CD8-positive, alpha-beta memory T cell (primary cell): ENCODE data around the gene IL11RA. TPM values are rescaled to one million over a fixed set of nuclear protein-coding genes. Genes with fewer than 3 reads are reported as not detected.
A peak's percentile ranks its signal among the peaks of the same experiment; 100 is the strongest.

Experiments used
- CTCF ChIA-PET: fragments of 350-600 bp; sonication (Branson Sonifier 250); formaldehyde crosslinking; loops from one replicate; lab custom pipeline; 2021; ENCODE audit warnings: antibody characterized with exemption; lab: Charles Lee
- POLR2A ChIA-PET: fragments of 350-600 bp; sonication (Branson Sonifier 250); formaldehyde crosslinking; loops from one replicate; lab custom pipeline; 2021; ENCODE audit warnings: antibody characterized with exemption; lab: Charles Lee
- DNase-seq, 5 donors: peaks; one replicate each; pipeline versions ENCODE4 v3.0.0 to v3.0.0-alpha.2; 2020 to 2022; ENCODE audit warnings: mixed read lengths in 1 of 5
- H3K27ac ChIP-seq: one replicate; pipeline ENCODE4 v1.7.0; 2013; ENCODE audit warnings: low read depth, mild to moderate bottlenecking, low read length, moderate library complexity
- H3K27me3 ChIP-seq: 2 replicates; pipeline ENCODE4 v1.7.0; 2013; ENCODE audit warnings: low read length, mild to moderate bottlenecking; ENCODE audit not compliant: insufficient read depth, poor library complexity, severe bottlenecking
- H3K36me3 ChIP-seq: 2 replicates; pipeline ENCODE4 v1.7.0; 2013; ENCODE audit warnings: mild to moderate bottlenecking, low read length, moderate library complexity; ENCODE audit not compliant: insufficient read depth
- H3K4me1 ChIP-seq: 2 replicates; pipeline ENCODE4 v1.7.0; 2013; ENCODE audit warnings: mild to moderate bottlenecking, low read length, moderate library complexity; ENCODE audit not compliant: insufficient read depth
- H3K4me3 ChIP-seq: 2 replicates; pipeline ENCODE4 v1.7.0; 2013; ENCODE audit warnings: mild to moderate bottlenecking, low read length
- H3K9me3 ChIP-seq: 2 replicates; pipeline ENCODE4 v1.7.0; 2013; ENCODE audit warnings: mild to moderate bottlenecking, low read length
- H3K27ac Mint-ChIP-seq, 8 donors: one replicate each; pipeline ENCODE4 v1.8.0; 2020 to 2021; ENCODE audit warnings: mixed read lengths in 8 of 8, mild to moderate bottlenecking in 6 of 8, inconsistent platforms in 3 of 8, moderate library complexity in 3 of 8
- H3K27me3 Mint-ChIP-seq, 2 donors: one replicate each; pipeline ENCODE4 v1.8.0; 2020 to 2021; ENCODE audit warnings: mixed read lengths in 2 of 2, mild to moderate bottlenecking in 1 of 2, moderate library complexity in 1 of 2
- H3K36me3 Mint-ChIP-seq, 3 donors: one replicate each; pipeline ENCODE4 v1.8.0; 2020 to 2021; ENCODE audit warnings: mixed read lengths in 3 of 3, inconsistent platforms in 1 of 3, mild to moderate bottlenecking in 1 of 3
- H3K4me1 Mint-ChIP-seq, 3 donors: one replicate each; pipeline ENCODE4 v1.8.0; 2020 to 2021; ENCODE audit warnings: mixed read lengths in 3 of 3, inconsistent platforms in 1 of 3, mild to moderate bottlenecking in 1 of 3
- H3K4me3 Mint-ChIP-seq, 7 donors: one replicate each; pipeline ENCODE4 v1.8.0; 2020 to 2021; ENCODE audit warnings: mixed read lengths in 7 of 7, mild to moderate bottlenecking in 6 of 7, moderate library complexity in 4 of 7, inconsistent platforms in 2 of 7
- H3K9me3 Mint-ChIP-seq, 5 donors: one replicate each; pipeline ENCODE4 v1.8.0; 2020 to 2022; ENCODE audit warnings: mixed read lengths in 5 of 5, mild to moderate bottlenecking in 3 of 5, moderate library complexity in 2 of 5, inconsistent platforms in 1 of 5
- polyA plus RNA-seq: library from polyadenylated mRNA; unstranded; fragments of 300-500 nt; fragmentation: Illumina TruSeq; gene quantifications from one replicate; pipeline ENCODE4 v1.2.3, GENCODE V29; 2021
- total RNA-seq, 2 experiments: library from RNA; stranded (reverse); gene quantifications; one replicate each; pipeline ENCODE4 v1.2.3, GENCODE V29; 2021

The IL11RA gene
- total and polyA plus RNA-seq, 3 experiments from 2014 or later: 5.3 to 16.5 (median 15.6) TPM

DNA sequence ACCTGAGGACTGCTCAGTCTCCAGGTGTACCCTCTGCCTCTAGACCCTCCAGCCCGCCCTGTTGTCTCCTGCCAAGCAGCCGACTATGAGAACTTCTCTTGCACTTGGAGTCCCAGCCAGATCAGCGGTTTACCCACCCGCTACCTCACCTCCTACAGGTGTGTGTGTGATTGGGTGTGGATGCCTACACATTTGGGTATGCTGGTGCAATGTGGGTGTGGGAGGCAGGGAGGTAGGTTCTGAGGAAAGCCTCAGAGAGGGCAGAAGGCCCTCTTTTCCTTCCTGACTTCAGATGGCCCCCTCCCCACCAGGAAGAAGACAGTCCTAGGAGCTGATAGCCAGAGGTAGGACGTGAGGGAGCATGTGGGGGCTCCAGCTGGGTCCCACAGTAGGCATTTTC lies 5.0 kb downstream of the IL11RA start:
- H3K4me3 Mint-ChIP-seq: no peak overlapping the region
- peaks cover 7% of the 10 kb centered on the region for H3K36me3 ChIP-seq
- ChIA-PET CTCF (interaction anchor here (0.7 to 1.4 kb wide), 2 partner anchors 9 to 10 kb away, joined by 3 to 7 read pairs; partner anchors contain the start of gene GALT), POLR2A (interaction anchor here (1.8 kb wide), 1 partner anchor 10 kb away, joined by 7 read pairs; the partner anchor contains the start of gene GALT)
- H3K4me3 ChIP-seq: no peak overlapping the region
- H3K27me3 ChIP-seq: no peaks in the 10 kb centered on the region
- peak overlapping the region in 1 of 8 donors; percentile 60 for H3K27ac Mint-ChIP-seq
- H3K9me3 Mint-ChIP-seq: no peaks in the 10 kb centered on the region
- DNase-seq: no peak
- H3K27me3 Mint-ChIP-seq: peaks cover 0 to 3% of the 10 kb centered on the region in 2 donors
- peaks cover 17% of the 10 kb centered on the region for H3K4me1 ChIP-seq
- H3K36me3 Mint-ChIP-seq: peaks cover 0 to 21% (median 8%) of the 10 kb centered on the region in 3 donors
- peaks cover 17 to 30% (median 19%) of the 10 kb centered on the region in 3 donors for H3K4me1 Mint-ChIP-seq
- no peak overlapping the region for H3K27ac ChIP-seq
- no peaks in the 10 kb centered on the region for H3K9me3 ChIP-seq

DNA sequence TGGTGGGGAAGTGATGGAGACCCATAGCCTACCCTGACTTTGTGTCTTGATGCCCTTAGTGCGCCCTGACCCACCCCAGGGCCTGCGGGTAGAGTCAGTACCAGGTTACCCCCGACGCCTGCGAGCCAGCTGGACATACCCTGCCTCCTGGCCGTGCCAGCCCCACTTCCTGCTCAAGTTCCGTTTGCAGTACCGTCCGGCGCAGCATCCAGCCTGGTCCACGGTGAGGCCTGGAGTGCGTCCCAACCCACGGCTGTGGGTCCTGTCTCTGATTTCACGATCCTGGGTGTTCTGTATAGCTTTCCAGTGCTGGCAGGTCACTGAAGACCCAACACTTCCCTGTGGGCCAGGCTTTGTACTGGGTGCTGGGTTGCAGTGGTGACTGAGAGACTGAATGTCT lies 6.5 kb downstream of the IL11RA start:
- Mint-ChIP-seq H3K4me1 (peaks cover 17 to 30% (median 21%) of the 10 kb centered on the region in 3 donors), H3K27ac (no peak overlapping the region), H3K9me3 (no peaks in the 10 kb centered on the region), H3K4me3 (no peak overlapping the region), H3K27me3 (peaks cover 0 to 3% of the 10 kb centered on the region in 2 donors), H3K36me3 (peaks cover 0 to 19% (median 8%) of the 10 kb centered on the region in 3 donors)
- no peaks in the 10 kb centered on the region for H3K9me3 ChIP-seq
- peaks cover 23% of the 10 kb centered on the region for H3K4me1 ChIP-seq
- ChIA-PET CTCF (no interaction called here), POLR2A (interaction anchor here (0.6 kb wide), 1 partner anchor 42 kb away, joined by 4 read pairs; no protein-coding TSS in a partner anchor)
- no peak for DNase-seq
- H3K27ac ChIP-seq: no peak overlapping the region
- peaks cover 7% of the 10 kb centered on the region for H3K36me3 ChIP-seq
- no peak overlapping the region for H3K4me3 ChIP-seq
- H3K27me3 ChIP-seq: no peaks in the 10 kb centered on the region

GRCh38 chr9:34659592-34660253 lies 7.7 kb downstream of the IL11RA start:
- Histone ChIP-seq H3K27me3 (no peaks in the 10 kb centered on the region), H3K9me3 (no peaks in the 10 kb centered on the region), H3K4me1 (peaks cover 36% of the 10 kb centered on the region), H3K36me3 (peaks cover 7% of the 10 kb centered on the region), H3K27ac (no peak overlapping the region), H3K4me3 (no peak overlapping the region)
- ChIA-PET CTCF (interaction anchor here (3.2 to 4.4 kb wide), 3 partner anchors 13 to 43 kb away, joined by 16 to 25 read pairs (median 16); partner anchors contain the start of gene GALT), POLR2A (interaction anchor here (1.2 kb wide), 1 partner anchor 12 kb away, joined by 3 read pairs; no protein-coding TSS in a partner anchor)
- DNase-seq: no peak
- H3K4me3 Mint-ChIP-seq: no peak overlapping the region
- H3K4me1 Mint-ChIP-seq: peaks cover 27 to 37% (median 34%) of the 10 kb centered on the region in 3 donors
- no peaks in the 10 kb centered on the region for H3K27me3 Mint-ChIP-seq
- H3K9me3 Mint-ChIP-seq: no peaks in the 10 kb centered on the region
- peaks cover 0 to 19% (median 8%) of the 10 kb centered on the region in 3 donors for H3K36me3 Mint-ChIP-seq
- H3K27ac Mint-ChIP-seq: peak overlapping the region in 2 of 8 donors; percentile 26 to 45

DNA sequence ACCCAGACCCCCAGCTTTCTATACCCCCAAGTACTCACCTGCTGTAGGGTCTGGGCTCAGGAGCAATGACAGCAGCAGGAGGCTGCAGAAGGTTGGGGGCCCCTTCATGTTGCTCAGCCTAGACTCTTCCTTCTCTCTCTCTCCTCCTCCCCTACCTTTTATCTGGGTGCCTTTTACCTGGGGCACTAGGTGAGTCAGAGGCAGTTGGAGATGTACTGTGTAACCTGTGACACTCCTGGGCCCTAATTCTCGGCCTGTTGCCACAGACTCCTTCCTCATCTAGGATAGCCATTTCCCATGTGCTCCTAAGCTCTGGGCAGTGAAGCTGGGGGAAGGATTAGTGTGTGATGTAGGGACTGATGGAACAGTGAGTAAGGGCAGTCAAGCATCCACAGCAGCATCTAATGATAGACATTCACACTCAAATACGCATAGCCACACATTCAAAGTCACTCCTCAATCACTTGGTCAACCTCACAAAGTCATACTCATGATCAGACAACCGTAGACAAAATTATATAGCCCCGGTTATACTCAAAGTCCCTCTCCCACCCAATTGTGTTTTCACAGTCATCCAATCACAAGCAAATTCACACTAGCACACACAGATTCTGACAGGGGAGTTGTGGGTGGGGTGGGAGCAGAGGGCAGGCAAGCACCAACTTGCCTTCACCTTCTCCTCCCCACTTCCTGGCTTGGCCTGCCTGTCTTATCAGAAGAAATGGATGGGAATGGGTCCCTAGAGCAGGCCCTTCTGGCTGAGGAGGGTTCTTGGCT lies 10.7 kb downstream of the IL11RA start, which contains the start of gene CCL27:
TSS of gene CCL27 (minus strand) at position 132 of the 777 bp plus-strand sequence. CDS start at position 108, 24 bp downstream.
- peak within 1 kb of the TSS in 6 of 7 donors; percentile 57 to 83 (median 69) for H3K4me3 Mint-ChIP-seq
- peak within 1 kb of the TSS; percentile 86 to 99 (median 95) for H3K27ac Mint-ChIP-seq
- H3K9me3 Mint-ChIP-seq: no peaks in the 10 kb centered on the region
- H3K4me1 ChIP-seq: peaks cover 48% of the 10 kb centered on the region
- peaks cover 0 to 19% (median 8%) of the 10 kb centered on the region in 3 donors for H3K36me3 Mint-ChIP-seq
- H3K4me1 Mint-ChIP-seq: peaks cover 34 to 53% (median 41%) of the 10 kb centered on the region in 3 donors
- no peaks in the 10 kb centered on the region for H3K9me3 ChIP-seq
- ChIA-PET POLR2A (interaction anchor here (2.1 to 3.0 kb wide), 2 partner anchors 16 to 25 kb away, joined by 7 to 20 read pairs; partner anchors contain the start of genes GALT and SIGMAR1), CTCF (interaction anchor here (1.3 to 4.7 kb wide), 7 partner anchors 13 to 59 kb away, joined by 4 to 54 read pairs (median 16); partner anchors contain the start of genes GALT, IL11RA, RPP25L and SIGMAR1)
- peaks cover 7% of the 10 kb centered on the region for H3K36me3 ChIP-seq
- H3K27ac ChIP-seq: peak within 1 kb of the TSS; percentile 46
- no peaks in the 10 kb centered on the region for H3K27me3 ChIP-seq
- no peak within 1 kb of the TSS for H3K4me3 ChIP-seq
- DNase-seq: no peak
- H3K27me3 Mint-ChIP-seq: peaks cover 0 to 4% of the 10 kb centered on the region in 2 donors

- peaks cover 34 to 55% (median 41%) of the 10 kb centered on the region in 3 donors for H3K4me1 Mint-ChIP-seq
- Histone ChIP-seq H3K27me3 (no peaks in the 10 kb centered on the region), H3K4me1 (peaks cover 48% of the 10 kb centered on the region), H3K36me3 (peaks cover 7% of the 10 kb centered on the region), H3K27ac (peak overlapping the region; percentile 46), H3K9me3 (no peaks in the 10 kb centered on the region), H3K4me3 (no peak overlapping the region)
- peak overlapping the region in 6 of 7 donors; percentile 57 to 83 (median 69) for H3K4me3 Mint-ChIP-seq
- H3K27me3 Mint-ChIP-seq: peaks cover 0 to 4% of the 10 kb centered on the region in 2 donors
- ChIA-PET CTCF (interaction anchor here (1.5 to 4.7 kb wide), 4 partner anchors 14 to 59 kb away, joined by 7 to 54 read pairs (median 14); partner anchors contain the start of genes GALT, IL11RA and SIGMAR1), POLR2A (interaction anchor here (2.1 to 3.0 kb wide), 2 partner anchors 17 to 25 kb away, joined by 7 to 20 read pairs; partner anchors contain the start of genes GALT and SIGMAR1)
- H3K9me3 Mint-ChIP-seq: no peaks in the 10 kb centered on the region
- DNase-seq: peak in 3 of 5 donors; percentile 13 to 45 (median 24)
- H3K27ac Mint-ChIP-seq: peak overlapping the region; percentile 86 to 99 (median 95)
- peaks cover 0 to 19% (median 8%) of the 10 kb centered on the region in 3 donors for H3K36me3 Mint-ChIP-seq
Observed at GRCh38 chr9:34663303-34663605, 11.3 kb downstream of the IL11RA start.

DNA sequence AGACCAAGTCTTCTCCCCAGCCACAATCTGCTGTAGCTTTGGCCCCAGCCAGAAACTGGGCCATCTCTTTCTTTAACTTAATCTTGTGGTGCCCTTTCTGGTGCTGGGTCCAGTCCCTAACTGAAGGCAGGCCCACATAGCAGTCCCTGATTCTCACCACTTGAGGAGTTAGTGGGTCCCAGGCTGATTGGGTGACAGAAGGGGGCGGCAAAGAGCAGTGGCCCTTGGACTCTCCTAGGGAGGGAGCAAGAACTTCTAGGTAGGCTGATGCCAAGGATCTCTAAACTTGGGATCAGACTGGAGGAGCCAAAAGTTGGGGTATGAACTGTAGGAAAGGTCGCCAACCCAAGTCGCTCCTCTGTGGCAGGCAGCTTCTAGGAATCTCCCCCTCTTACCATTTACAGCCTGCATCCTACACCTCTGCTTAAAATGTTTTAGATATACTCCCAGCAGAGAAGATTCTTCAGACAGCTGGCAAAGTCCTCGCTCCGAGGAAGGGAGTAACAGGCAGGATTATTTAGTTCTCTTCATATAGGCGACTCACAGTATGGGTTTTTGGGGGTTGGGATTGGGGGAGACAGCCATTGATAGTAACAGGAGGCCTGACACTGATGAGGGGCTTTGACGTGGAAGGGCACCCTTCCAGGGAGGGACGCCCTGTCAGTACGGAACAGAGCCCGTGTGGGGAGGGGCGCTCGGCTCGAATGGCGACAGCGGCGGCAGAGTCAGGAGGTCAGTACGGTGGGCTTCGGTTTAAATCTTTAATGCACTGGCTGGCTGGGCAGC lies 12.5 kb downstream of the IL11RA start:
- Histone ChIP-seq H3K9me3 (no peaks in the 10 kb centered on the region), H3K36me3 (peaks cover 7% of the 10 kb centered on the region), H3K27ac (peak overlapping the region; percentile 43), H3K4me3 (peak overlapping the region; percentile 65), H3K4me1 (peaks cover 48% of the 10 kb centered on the region), H3K27me3 (no peaks in the 10 kb centered on the region)
- CTCF ChIA-PET: interaction anchor here (1.1 to 5.0 kb wide), 10 partner anchors 9 to 61 kb away, joined by 3 to 54 read pairs (median 8); partner anchors contain the start of genes GALT, IL11RA and SIGMAR1
- peaks cover 0 to 5% (median 4%) of the 10 kb centered on the region in 5 donors for H3K9me3 Mint-ChIP-seq
- peaks cover 0 to 4% of the 10 kb centered on the region in 2 donors for H3K27me3 Mint-ChIP-seq
- POLR2A ChIA-PET: interaction anchor here (0.6 to 3.0 kb wide), 7 partner anchors 9 to 52 kb away, joined by 3 to 20 read pairs (median 3); partner anchors contain the start of genes DCTN3, GALT, RPP25L and SIGMAR1
- peaks cover 5 to 21% (median 13%) of the 10 kb centered on the region in 3 donors for H3K36me3 Mint-ChIP-seq
- peak; percentile 59 to 80 (median 70) for DNase-seq
- H3K4me3 Mint-ChIP-seq: peak overlapping the region; percentile 82 to 97 (median 89)
- H3K4me1 Mint-ChIP-seq: peaks cover 34 to 55% (median 41%) of the 10 kb centered on the region in 3 donors
- peak overlapping the region; percentile 87 to 99 (median 96) for H3K27ac Mint-ChIP-seq
